ENCODE results near the gene GMNN.
A peak's percentile ranks its signal among the peaks of the same experiment; 100 is the strongest.

The GMNN gene

DNA sequence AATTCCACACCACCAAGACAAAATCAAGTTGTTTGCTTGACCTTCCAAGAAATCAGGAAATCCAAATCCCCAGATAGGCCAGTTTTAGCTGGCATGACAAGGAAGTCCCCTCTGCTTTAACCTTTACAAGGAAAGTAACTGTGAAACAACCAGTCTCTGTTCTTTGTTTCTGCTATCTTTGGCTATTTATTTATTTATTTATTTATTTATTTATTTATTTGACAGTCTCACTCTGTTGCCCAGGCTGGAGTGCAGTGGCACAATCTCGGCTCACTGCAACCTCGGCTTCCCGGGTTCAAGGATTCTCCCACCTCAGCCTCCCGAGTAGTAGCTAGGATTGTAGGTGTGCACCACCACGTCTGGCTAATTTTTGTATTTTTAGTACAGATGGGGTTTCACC is 14.5 kb upstream of the GMNN start (continued):
- TF ChIP-seq, protein P1, sequence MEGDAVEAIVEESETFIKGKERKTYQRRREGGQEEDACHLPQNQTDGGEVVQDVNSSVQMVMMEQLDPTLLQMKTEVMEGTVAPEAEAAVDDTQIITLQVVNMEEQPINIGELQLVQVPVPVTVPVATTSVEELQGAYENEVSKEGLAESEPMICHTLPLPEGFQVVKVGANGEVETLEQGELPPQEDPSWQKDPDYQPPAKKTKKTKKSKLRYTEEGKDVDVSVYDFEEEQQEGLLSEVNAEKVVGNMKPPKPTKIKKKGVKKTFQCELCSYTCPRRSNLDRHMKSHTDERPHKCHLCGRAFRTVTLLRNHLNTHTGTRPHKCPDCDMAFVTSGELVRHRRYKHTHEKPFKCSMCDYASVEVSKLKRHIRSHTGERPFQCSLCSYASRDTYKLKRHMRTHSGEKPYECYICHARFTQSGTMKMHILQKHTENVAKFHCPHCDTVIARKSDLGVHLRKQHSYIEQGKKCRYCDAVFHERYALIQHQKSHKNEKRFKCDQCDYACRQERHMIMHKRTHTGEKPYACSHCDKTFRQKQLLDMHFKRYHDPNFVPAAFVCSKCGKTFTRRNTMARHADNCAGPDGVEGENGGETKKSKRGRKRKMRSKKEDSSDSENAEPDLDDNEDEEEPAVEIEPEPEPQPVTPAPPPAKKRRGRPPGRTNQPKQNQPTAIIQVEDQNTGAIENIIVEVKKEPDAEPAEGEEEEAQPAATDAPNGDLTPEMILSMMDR (tag by site-specific recombination; IDR thresholded peaks at IDR 0.05): no peak
- no peak for TF ChIP-seq ZNF626 (tag by site-specific recombination; IDR thresholded peaks at IDR 0.05)
- no peak for TF ChIP-seq ZNF350 (tag by site-specific recombination; IDR thresholded peaks at IDR 0.05)

DNA sequence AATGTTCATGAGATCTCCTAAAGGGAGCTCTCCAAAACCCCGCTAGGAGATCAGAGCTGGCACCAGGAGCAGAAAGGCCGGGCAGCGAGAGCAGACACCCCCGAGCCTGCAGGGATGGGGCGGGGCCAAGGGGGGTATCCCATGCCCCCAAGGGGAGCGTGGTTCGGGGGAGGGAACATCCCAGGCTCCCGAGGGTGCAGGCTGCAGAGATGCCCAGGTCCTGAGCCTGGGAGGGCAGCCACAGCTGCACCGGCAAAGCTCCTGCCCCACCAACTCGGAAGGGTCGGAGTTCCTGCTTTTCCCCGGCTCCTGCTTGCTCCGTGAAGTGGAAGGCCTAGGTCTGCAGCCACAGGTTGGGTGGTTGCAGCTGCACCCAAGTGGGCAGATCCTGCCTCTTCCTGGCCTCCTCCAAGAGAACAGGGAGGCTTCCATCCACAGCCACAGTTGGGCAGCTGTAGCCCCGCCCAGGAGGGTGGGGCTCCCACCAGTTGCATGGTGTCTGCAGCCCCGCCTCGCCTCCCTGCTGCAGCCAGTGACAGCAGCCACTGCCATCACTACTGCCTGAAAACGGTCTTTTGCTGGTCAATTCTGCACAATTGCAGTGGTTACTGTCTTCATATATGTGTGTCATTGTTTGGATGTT is 13.4 kb upstream of the GMNN start:
- Histone ChIP-seq H3K27ac (ENCODE audit: extremely low read depth, low read depth, low read length) (no peak overlapping the region), H3K4me3 (ENCODE audit: low read depth, low read length) (no peak overlapping the region), H3K36me3 (ENCODE audit: control insufficient read depth in 2 of 2, insufficient read depth in 1 of 2, low read length in 2 of 2) (no peaks in the 10 kb centered on the region), H3K4me1 (ENCODE audit: control insufficient read depth, insufficient read depth, low read length) (no peaks in the 10 kb centered on the region), H3K9me3 (ENCODE audit: control insufficient read depth, insufficient read depth, low read depth, low read length) (no peaks in the 10 kb centered on the region)
- ChIA-PET POLR2A (no interaction called here), CTCF (interaction anchor here (0.6 kb wide), 1 partner anchor 181 kb away, joined by 3 read pairs; no protein-coding TSS in a partner anchor)
- TF ChIP-seq SP7 (tag by site-specific recombination; IDR thresholded peaks at IDR 0.05): no peak
- peak; percentile 41 for TF ChIP-seq SP2 (tag by site-specific recombination; IDR thresholded peaks at IDR 0.05)
- no peak for TF ChIP-seq ZSCAN23 (tag by site-specific recombination; IDR thresholded peaks at IDR 0.05)
- TF ChIP-seq ZNF701 (tag by site-specific recombination; IDR thresholded peaks at IDR 0.05): no peak
- peak; percentile 63; the same call in 1 of the 2 replicates for TF ChIP-seq KLF1 (tag by site-specific recombination; IDR thresholded peaks at IDR 0.05)
- TF ChIP-seq SCRT2 (tag by site-specific recombination; IDR thresholded peaks at IDR 0.05): peak; percentile 96
- TF ChIP-seq ZNF514 (tag by site-specific recombination; IDR thresholded peaks at IDR 0.05): no peak
- TF ChIP-seq, protein P2, sequence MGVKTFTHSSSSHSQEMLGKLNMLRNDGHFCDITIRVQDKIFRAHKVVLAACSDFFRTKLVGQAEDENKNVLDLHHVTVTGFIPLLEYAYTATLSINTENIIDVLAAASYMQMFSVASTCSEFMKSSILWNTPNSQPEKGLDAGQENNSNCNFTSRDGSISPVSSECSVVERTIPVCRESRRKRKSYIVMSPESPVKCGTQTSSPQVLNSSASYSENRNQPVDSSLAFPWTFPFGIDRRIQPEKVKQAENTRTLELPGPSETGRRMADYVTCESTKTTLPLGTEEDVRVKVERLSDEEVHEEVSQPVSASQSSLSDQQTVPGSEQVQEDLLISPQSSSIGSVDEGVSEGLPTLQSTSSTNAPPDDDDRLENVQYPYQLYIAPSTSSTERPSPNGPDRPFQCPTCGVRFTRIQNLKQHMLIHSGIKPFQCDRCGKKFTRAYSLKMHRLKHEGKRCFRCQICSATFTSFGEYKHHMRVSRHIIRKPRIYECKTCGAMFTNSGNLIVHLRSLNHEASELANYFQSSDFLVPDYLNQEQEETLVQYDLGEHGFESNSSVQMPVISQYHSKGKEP (tag by site-specific recombination; IDR thresholded peaks at IDR 0.05): peak; percentile 81
- no peak for TF ChIP-seq ZBTB17 (tag by site-specific recombination; IDR thresholded peaks at IDR 0.05)
- no peak for TF ChIP-seq ZNF248 (tag by site-specific recombination; IDR thresholded peaks at IDR 0.05)
- no peak for TF ChIP-seq ZNF223 (tag by site-specific recombination; IDR thresholded peaks at IDR 0.05)
- TF ChIP-seq ZEB2 (tag by site-specific recombination; IDR thresholded peaks at IDR 0.05): no peak
- TF ChIP-seq SCRT1 (tag by site-specific recombination; IDR thresholded peaks at IDR 0.05; ENCODE audit: borderline replicate concordance): peak; percentile 97
- TF ChIP-seq KLF9 (tag by site-specific recombination; IDR thresholded peaks at IDR 0.05; ENCODE audit: low read depth): 0 out of 2 replicates have a peak, but pooled peaks have one; percentile 37
- TF ChIP-seq, protein P3, sequence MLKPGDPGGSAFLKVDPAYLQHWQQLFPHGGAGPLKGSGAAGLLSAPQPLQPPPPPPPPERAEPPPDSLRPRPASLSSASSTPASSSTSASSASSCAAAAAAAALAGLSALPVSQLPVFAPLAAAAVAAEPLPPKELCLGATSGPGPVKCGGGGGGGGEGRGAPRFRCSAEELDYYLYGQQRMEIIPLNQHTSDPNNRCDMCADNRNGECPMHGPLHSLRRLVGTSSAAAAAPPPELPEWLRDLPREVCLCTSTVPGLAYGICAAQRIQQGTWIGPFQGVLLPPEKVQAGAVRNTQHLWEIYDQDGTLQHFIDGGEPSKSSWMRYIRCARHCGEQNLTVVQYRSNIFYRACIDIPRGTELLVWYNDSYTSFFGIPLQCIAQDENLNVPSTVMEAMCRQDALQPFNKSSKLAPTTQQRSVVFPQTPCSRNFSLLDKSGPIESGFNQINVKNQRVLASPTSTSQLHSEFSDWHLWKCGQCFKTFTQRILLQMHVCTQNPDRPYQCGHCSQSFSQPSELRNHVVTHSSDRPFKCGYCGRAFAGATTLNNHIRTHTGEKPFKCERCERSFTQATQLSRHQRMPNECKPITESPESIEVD (tag by site-specific recombination; IDR thresholded peaks at IDR 0.05): no peak
- no peak for TF ChIP-seq TCF7L2 (IDR thresholded peaks at IDR 0.05; ENCODE audit: borderline replicate concordance, low read depth, low read length)
- TF ChIP-seq, protein P4, sequence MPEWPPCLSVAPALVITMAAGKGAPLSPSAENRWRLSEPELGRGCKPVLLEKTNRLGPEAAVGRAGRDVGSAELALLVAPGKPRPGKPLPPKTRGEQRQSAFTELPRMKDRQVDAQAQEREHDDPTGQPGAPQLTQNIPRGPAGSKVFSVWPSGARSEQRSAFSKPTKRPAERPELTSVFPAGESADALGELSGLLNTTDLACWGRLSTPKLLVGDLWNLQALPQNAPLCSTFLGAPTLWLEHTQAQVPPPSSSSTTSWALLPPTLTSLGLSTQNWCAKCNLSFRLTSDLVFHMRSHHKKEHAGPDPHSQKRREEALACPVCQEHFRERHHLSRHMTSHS (tag by site-specific recombination; IDR thresholded peaks at IDR 0.05): no peak
- TF ChIP-seq, protein P5, sequence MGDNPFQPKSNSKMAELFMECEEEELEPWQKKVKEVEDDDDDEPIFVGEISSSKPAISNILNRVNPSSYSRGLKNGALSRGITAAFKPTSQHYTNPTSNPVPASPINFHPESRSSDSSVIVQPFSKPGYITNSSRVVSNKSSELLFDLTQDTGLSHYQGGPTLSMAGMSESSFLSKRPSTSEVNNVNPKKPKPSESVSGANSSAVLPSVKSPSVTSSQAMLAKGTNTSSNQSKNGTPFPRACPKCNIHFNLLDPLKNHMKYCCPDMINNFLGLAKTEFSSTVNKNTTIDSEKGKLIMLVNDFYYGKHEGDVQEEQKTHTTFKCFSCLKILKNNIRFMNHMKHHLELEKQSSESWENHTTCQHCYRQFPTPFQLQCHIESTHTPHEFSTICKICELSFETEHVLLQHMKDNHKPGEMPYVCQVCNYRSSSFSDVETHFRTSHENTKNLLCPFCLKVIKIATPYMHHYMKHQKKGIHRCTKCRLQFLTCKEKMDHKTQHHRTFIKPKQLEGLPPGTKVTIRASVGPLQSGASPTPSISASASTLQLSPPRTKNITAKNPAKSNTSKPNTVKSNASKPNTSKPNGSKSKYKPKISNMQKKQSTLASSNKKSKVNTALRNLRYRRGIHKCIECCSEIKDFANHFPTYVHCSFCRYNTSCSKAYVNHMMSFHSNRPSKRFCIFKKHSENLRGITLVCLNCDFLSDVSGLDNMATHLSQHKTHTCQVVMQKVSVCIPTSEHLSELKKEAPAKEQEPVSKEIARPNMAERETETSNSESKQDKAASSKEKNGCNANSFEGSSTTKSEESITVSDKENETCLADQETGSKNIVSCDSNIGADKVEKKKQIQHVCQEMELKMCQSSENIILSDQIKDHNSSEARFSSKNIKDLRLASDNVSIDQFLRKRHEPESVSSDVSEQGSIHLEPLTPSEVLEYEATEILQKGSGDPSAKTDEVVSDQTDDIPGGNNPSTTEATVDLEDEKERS (tag by site-specific recombination; IDR thresholded peaks at IDR 0.05): no peak
